ENCODE measurements around the gene OSBPL7. TPM values are rescaled to one million over a fixed set of nuclear protein-coding genes. Genes with fewer than 3 reads are reported as not detected.

OSBPL7 gene
- total and polyA plus RNA-seq, 4 experiments from 2014 or later: 1.6 to 50.4 (median 27.2) TPM

GRCh38 chr17:47801906-47802305 lies 19.7 kb downstream of the OSBPL7 start:
- Mint-ChIP-seq H3K27ac (no peak overlapping the region), H3K4me3 (no peak overlapping the region), H3K27me3 (peaks cover 1 to 5% of the 10 kb centered on the region in 2 donors)

DNA sequence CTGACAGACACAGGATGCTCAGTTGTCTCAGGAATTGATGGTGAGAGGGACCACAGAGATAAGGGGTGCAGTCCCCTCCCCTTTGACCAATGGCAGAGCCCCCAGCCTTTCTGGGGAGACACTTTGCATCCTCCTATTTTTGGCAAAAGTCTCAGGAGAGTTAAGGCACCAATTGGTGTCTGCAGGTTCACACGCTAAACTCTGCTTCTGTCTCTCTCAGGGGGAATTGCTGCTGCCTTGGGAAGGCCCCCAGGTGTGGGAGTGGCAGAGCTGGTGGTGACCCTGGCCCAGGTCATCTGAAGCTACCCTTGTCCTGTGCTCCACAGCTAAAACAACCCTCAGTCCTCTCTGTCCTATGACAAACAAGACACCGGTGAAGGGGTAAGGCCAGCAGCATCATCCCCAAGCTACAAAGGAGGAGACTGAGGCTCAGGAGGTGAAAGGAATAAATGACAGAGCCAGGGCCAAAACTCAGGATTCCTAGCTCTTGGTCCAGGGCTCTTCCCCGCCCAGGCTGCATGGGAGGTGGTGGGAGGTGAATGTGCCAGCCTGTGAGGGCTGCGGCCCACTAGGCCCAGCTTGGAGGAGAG lies 20.3 kb downstream of the OSBPL7 start:
- no peak for DNase-seq
- H3K4me1 ChIP-seq (ENCODE audit: insufficient read depth, low read length): no peaks in the 10 kb centered on the region
- peaks cover 1 to 5% of the 10 kb centered on the region in 2 donors for H3K27me3 Mint-ChIP-seq
- no peaks in the 10 kb centered on the region for H3K4me1 Mint-ChIP-seq
- H3K27ac Mint-ChIP-seq: no peak overlapping the region
- intact Hi-C loops (cut with micrococcal nuclease): no loop called here
- no peak overlapping the region for H3K4me3 ChIP-seq (ENCODE audit: low read length in 2 of 2)
- CTCF ChIA-PET (ENCODE audit: partially characterized antibody): interaction anchor here (1.0 to 2.4 kb wide), 9 partner anchors 15 to 138 kb away, joined by 3 to 11 read pairs (median 4); no protein-coding TSS in a partner anchor
- no peaks in the 10 kb centered on the region for H3K9me3 ChIP-seq (ENCODE audit: control insufficient read depth in 1 of 2, low read length in 2 of 2)
- no peaks in the 10 kb centered on the region for H3K9me3 Mint-ChIP-seq
- no peaks in the 10 kb centered on the region for H3K36me3 ChIP-seq (ENCODE audit: insufficient read depth, low read length)
- H3K4me3 Mint-ChIP-seq: no peak overlapping the region
- H3K36me3 Mint-ChIP-seq: no peaks in the 10 kb centered on the region
- no peaks in the 10 kb centered on the region for H3K27me3 ChIP-seq (ENCODE audit: insufficient read depth, low read length)
- H3K27ac ChIP-seq (ENCODE audit: low read depth, low read length): no peak overlapping the region
- POLR2A ChIA-PET (ENCODE audit: partially characterized antibody): no interaction called here

More at GRCh38 chr17:47801906-47802305, 19.7 kb downstream of the OSBPL7 start:
- no peak for DNase-seq
- H3K27me3 ChIP-seq (ENCODE audit: insufficient read depth, low read length): no peaks in the 10 kb centered on the region
- Mint-ChIP-seq H3K9me3 (no peaks in the 10 kb centered on the region), H3K4me1 (no peaks in the 10 kb centered on the region), H3K36me3 (peaks cover under 1 to 1% of the 10 kb centered on the region in 2 donors)
- POLR2A ChIA-PET (ENCODE audit: partially characterized antibody): interaction anchor here (1.0 to 1.4 kb wide), 2 partner anchors 69 to 138 kb away, joined by 3 read pairs; partner anchors contain the start of gene TBX21
- no peaks in the 10 kb centered on the region for H3K4me1 ChIP-seq (ENCODE audit: insufficient read depth, low read length)
- no peaks in the 10 kb centered on the region for H3K36me3 ChIP-seq (ENCODE audit: insufficient read depth, low read length)
- H3K27ac ChIP-seq (ENCODE audit: low read depth, low read length): no peak overlapping the region
- intact Hi-C loops (cut with micrococcal nuclease): loop anchor here (1.0 kb wide), 3 partner anchors 26 to 138 kb away; no protein-coding TSS in a partner anchor
- no peak overlapping the region for H3K4me3 ChIP-seq (ENCODE audit: low read length in 2 of 2)
- no peaks in the 10 kb centered on the region for H3K9me3 ChIP-seq (ENCODE audit: control insufficient read depth in 1 of 2, low read length in 2 of 2)
- CTCF ChIA-PET (ENCODE audit: partially characterized antibody): interaction anchor here (1.0 to 2.4 kb wide), 11 partner anchors 16 to 139 kb away, joined by 3 to 11 read pairs (median 4); no protein-coding TSS in a partner anchor

DNA sequence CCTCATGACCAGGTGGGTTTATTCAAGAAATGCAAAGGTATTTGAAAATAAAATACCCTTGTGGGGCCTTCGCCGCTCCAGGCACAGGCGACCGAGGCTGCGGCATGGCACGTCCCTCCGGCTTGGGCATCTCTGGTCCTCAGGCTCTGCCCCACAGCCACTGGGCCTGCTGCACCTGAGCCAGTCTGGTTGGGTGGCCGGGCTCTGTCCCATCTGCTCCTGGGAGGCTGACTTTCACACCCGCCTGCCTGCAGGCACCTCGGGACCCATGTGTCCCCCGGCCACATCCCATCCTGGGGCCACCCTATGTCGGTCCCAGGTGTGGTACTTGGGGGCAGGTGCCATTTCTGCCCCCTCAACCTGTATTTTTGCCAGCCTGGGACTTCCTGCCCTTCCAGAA lies 20.9 kb downstream of the OSBPL7 start:
- ChIA-PET POLR2A (ENCODE audit: partially characterized antibody) (no interaction called here), CTCF (ENCODE audit: partially characterized antibody) (interaction anchor here (1.0 to 2.4 kb wide), 4 partner anchors 18 to 135 kb away, joined by 3 to 10 read pairs (median 4); no protein-coding TSS in a partner anchor)
- H3K9me3 ChIP-seq (ENCODE audit: control insufficient read depth in 1 of 2, low read length in 2 of 2): no peaks in the 10 kb centered on the region
- no peaks in the 10 kb centered on the region for H3K27me3 ChIP-seq (ENCODE audit: insufficient read depth, low read length)
- H3K4me3 ChIP-seq (ENCODE audit: low read length in 2 of 2): no peak overlapping the region
- Mint-ChIP-seq H3K4me3 (no peak overlapping the region), H3K27ac (no peak overlapping the region), H3K9me3 (no peaks in the 10 kb centered on the region), H3K4me1 (no peaks in the 10 kb centered on the region), H3K36me3 (no peaks in the 10 kb centered on the region), H3K27me3 (peaks cover 1 to 5% of the 10 kb centered on the region in 2 donors)
- H3K36me3 ChIP-seq (ENCODE audit: insufficient read depth, low read length): no peaks in the 10 kb centered on the region
- no peak for DNase-seq
- no peak overlapping the region for H3K27ac ChIP-seq (ENCODE audit: low read depth, low read length)
- intact Hi-C loops (cut with micrococcal nuclease): no loop called here
- no peaks in the 10 kb centered on the region for H3K4me1 ChIP-seq (ENCODE audit: insufficient read depth, low read length)

DNA sequence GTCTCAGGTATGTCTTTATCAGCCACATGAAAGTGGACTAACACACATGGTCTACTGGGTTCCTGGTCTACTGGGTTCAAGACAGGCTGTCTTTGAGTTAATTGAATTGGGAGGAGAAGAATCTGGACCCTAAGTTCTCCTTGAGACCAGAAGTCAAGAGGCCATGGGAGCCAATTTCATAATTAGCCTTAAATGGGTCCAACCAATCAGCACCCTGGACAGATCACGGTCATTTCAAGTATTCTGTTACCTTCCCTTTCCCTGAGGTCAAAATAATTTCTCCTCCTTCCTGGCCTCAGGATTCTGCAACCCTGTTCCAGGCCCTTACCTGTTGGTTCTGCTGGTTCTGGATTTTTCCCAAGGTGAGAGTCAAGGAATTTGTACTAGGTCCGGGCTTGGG lies 23.8 kb downstream of the OSBPL7 start:
- Mint-ChIP-seq H3K36me3 (no peaks in the 10 kb centered on the region), H3K4me1 (no peaks in the 10 kb centered on the region), H3K4me3 (no peak overlapping the region), H3K9me3 (no peaks in the 10 kb centered on the region), H3K27ac (no peak overlapping the region), H3K27me3 (peaks cover 15 to 17% of the 10 kb centered on the region in 2 donors)
- H3K27me3 ChIP-seq (ENCODE audit: insufficient read depth, low read length): no peaks in the 10 kb centered on the region
- no peaks in the 10 kb centered on the region for H3K36me3 ChIP-seq (ENCODE audit: insufficient read depth, low read length)
- H3K4me3 ChIP-seq (ENCODE audit: low read length in 2 of 2): no peak overlapping the region
- no peaks in the 10 kb centered on the region for H3K4me1 ChIP-seq (ENCODE audit: insufficient read depth, low read length)
- ChIA-PET CTCF (ENCODE audit: partially characterized antibody) (no interaction called here), POLR2A (ENCODE audit: partially characterized antibody) (interaction anchor here (1.0 kb wide), 1 partner anchor 24 kb away, joined by 3 read pairs; the partner anchor contains the start of gene OSBPL7)
- intact Hi-C loops (cut with micrococcal nuclease): no loop called here
- DNase-seq: no peak
- no peaks in the 10 kb centered on the region for H3K9me3 ChIP-seq (ENCODE audit: control insufficient read depth in 1 of 2, low read length in 2 of 2)
- no peak overlapping the region for H3K27ac ChIP-seq (ENCODE audit: low read depth, low read length)

- intact Hi-C loops (cut with micrococcal nuclease): no loop called here
- Histone ChIP-seq H3K27me3 (ENCODE audit: insufficient read depth, low read length) (peaks cover 11% of the 10 kb centered on the region), H3K9me3 (ENCODE audit: control insufficient read depth in 1 of 2, low read length in 2 of 2) (no peaks in the 10 kb centered on the region), H3K4me1 (ENCODE audit: insufficient read depth, low read length) (peaks cover 9% of the 10 kb centered on the region), H3K36me3 (ENCODE audit: insufficient read depth, low read length) (no peaks in the 10 kb centered on the region), H3K27ac (ENCODE audit: low read depth, low read length) (no peak overlapping the region), H3K4me3 (ENCODE audit: low read length in 2 of 2) (no peak overlapping the region)
- Mint-ChIP-seq H3K4me3 (no peak overlapping the region), H3K36me3 (no peaks in the 10 kb centered on the region), H3K27me3 (peaks cover 39 to 40% of the 10 kb centered on the region in 2 donors), H3K27ac (no peak overlapping the region), H3K4me1 (peaks cover 2 to 18% (median 10%) of the 10 kb centered on the region in 4 donors), H3K9me3 (peaks cover 0 to 2% (median 0%) of the 10 kb centered on the region in 8 donors)
- ChIA-PET POLR2A (ENCODE audit: partially characterized antibody) (no interaction called here), CTCF (ENCODE audit: partially characterized antibody) (no interaction called here)
- DNase-seq: no peak
Measured at GRCh38 chr17:47792979-47793378, 28.6 kb downstream of the OSBPL7 start.

- no peak overlapping the region for H3K4me3 Mint-ChIP-seq
- H3K27ac Mint-ChIP-seq: no peak overlapping the region
- intact Hi-C loops (cut with micrococcal nuclease): no loop called here
- peaks cover 0 to 2% (median 0%) of the 10 kb centered on the region in 8 donors for H3K9me3 Mint-ChIP-seq
- H3K36me3 Mint-ChIP-seq: no peaks in the 10 kb centered on the region
- ChIA-PET CTCF (ENCODE audit: partially characterized antibody) (no interaction called here), POLR2A (ENCODE audit: partially characterized antibody) (no interaction called here)
- Histone ChIP-seq H3K4me1 (ENCODE audit: insufficient read depth, low read length) (peaks cover 9% of the 10 kb centered on the region), H3K27me3 (ENCODE audit: insufficient read depth, low read length) (peaks cover 11% of the 10 kb centered on the region), H3K4me3 (ENCODE audit: low read length in 2 of 2) (no peak overlapping the region), H3K36me3 (ENCODE audit: insufficient read depth, low read length) (no peaks in the 10 kb centered on the region), H3K27ac (ENCODE audit: low read depth, low read length) (no peak overlapping the region), H3K9me3 (ENCODE audit: control insufficient read depth in 1 of 2, low read length in 2 of 2) (no peaks in the 10 kb centered on the region)
- H3K27me3 Mint-ChIP-seq: peaks cover 38 to 40% of the 10 kb centered on the region in 2 donors
- no peak for DNase-seq
- peaks cover 2 to 18% (median 10%) of the 10 kb centered on the region in 4 donors for H3K4me1 Mint-ChIP-seq
Measured at GRCh38 chr17:47792457-47792856, 29.1 kb downstream of the OSBPL7 start.

GRCh38 chr17:47791025-47791424 lies 30.6 kb downstream of the OSBPL7 start:
- H3K27ac Mint-ChIP-seq: peak overlapping the region in 1 of 7 donors; percentile 8
- H3K4me3 ChIP-seq (ENCODE audit: low read length in 2 of 2): no peak overlapping the region
- POLR2A ChIA-PET (ENCODE audit: partially characterized antibody): no interaction called here
- intact Hi-C loops (cut with micrococcal nuclease): no loop called here
- peak overlapping the region in 3 of 8 donors; percentile 13 to 69 (median 54) for H3K4me3 Mint-ChIP-seq
- no peak for DNase-seq
- no peaks in the 10 kb centered on the region for H3K36me3 ChIP-seq (ENCODE audit: insufficient read depth, low read length)
- H3K4me1 Mint-ChIP-seq: peaks cover 2 to 18% (median 10%) of the 10 kb centered on the region in 4 donors
- no peaks in the 10 kb centered on the region for H3K36me3 Mint-ChIP-seq
- peaks cover 0 to 2% (median 0%) of the 10 kb centered on the region in 8 donors for H3K9me3 Mint-ChIP-seq
- H3K9me3 ChIP-seq (ENCODE audit: control insufficient read depth in 1 of 2, low read length in 2 of 2): no peaks in the 10 kb centered on the region
- H3K27me3 Mint-ChIP-seq: peaks cover 38% of the 10 kb centered on the region in 2 donors
- peaks cover 9% of the 10 kb centered on the region for H3K4me1 ChIP-seq (ENCODE audit: insufficient read depth, low read length)
- CTCF ChIA-PET (ENCODE audit: partially characterized antibody): no interaction called here
- H3K27me3 ChIP-seq (ENCODE audit: insufficient read depth, low read length): peaks cover 11% of the 10 kb centered on the region
- no peak overlapping the region for H3K27ac ChIP-seq (ENCODE audit: low read depth, low read length)
